Peyer's patch (tissue), 4 donors: ENCODE measurements around the gene LTA4H. TPM values are rescaled to one million over a fixed set of nuclear protein-coding genes. Genes with fewer than 3 reads are reported as not detected.

Experiments used
- DNase-seq, 3 donors: peaks; one replicate each; pipeline ENCODE4 v3.0.0-alpha.2; 2017 to 2019
- H3K27ac ChIP-seq, 4 donors: fragments of 200-600 bp; sonication (generic); one replicate each; pipeline ENCODE4 v1.5.1; 2016 to 2019
- H3K27me3 ChIP-seq, 2 donors: fragments of 200-600 bp; sonication (generic); one replicate each; pipeline ENCODE4 v1.5.1; 2019
- H3K36me3 ChIP-seq, 3 donors: fragments of 200-600 bp; sonication (generic); one replicate each; pipeline ENCODE4 v1.5.1; 2016 to 2019
- H3K4me1 ChIP-seq, 4 donors: fragments of 200-600 bp; sonication (generic); one replicate each; pipeline ENCODE4 v1.5.1; 2016 to 2019
- H3K4me3 ChIP-seq, 4 donors: fragments of 200-600 bp; sonication (generic); 1 replicate in 3 of 4; 2 replicates in 1 of 4; pipeline ENCODE4 v1.5.1; 2016 to 2019; ENCODE audit warnings: mild to moderate bottlenecking in 1 of 4
- H3K9me3 ChIP-seq, 4 donors: fragments of 200-600 bp; sonication (generic); one replicate each; pipeline ENCODE4 v1.5.1; 2016 to 2019; ENCODE audit warnings: mild to moderate bottlenecking in 1 of 4
- CTCF ChIP-seq, 6 experiments: fragments of 450-650 bp in 4 of 6; fragments of 200-600 bp in 2 of 6; sonication (generic) in 1 of 6; IDR thresholded peaks; one replicate each; pipeline ENCODE4 v1.5.1; 2017 to 2019; ENCODE audit warnings: antibody characterized with exemption in 6 of 6, mild to moderate bottlenecking in 3 of 6, moderate library complexity in 1 of 6
- POLR2A ChIP-seq, 2 donors: fragments of 450-650 bp; IDR thresholded peaks; one replicate each; pipeline ENCODE4 v1.5.1; 2017; ENCODE audit warnings: antibody characterized with exemption in 2 of 2, mild to moderate bottlenecking in 2 of 2, moderate library complexity in 2 of 2
- total RNA-seq, 4 donors: library from RNA; depleted of rRNA; stranded (reverse); fragments of >200 nt; gene quantifications; one replicate each; pipeline ENCODE4 v1.1.0, GENCODE V29; 2016

Gene LTA4H
- total RNA-seq, 4 donors from 2014 or later, result 59.6 to 80.7 (median 76.4) TPM

- H3K4me1 ChIP-seq, result no peaks in the 10 kb centered on the region
- DNase-seq, result no peak
- H3K9me3 ChIP-seq, result no peaks in the 10 kb centered on the region
- H3K36me3 ChIP-seq, result no peaks in the 10 kb centered on the region
- TF ChIP-seq POLR2A (IDR thresholded peaks at IDR 0.05) (no peak), CTCF (IDR thresholded peaks at IDR 0.05) (no peak)
- H3K27ac ChIP-seq, result no peak overlapping the region
- H3K4me3 ChIP-seq, result no peak overlapping the region
- H3K27me3 ChIP-seq, result no peaks in the 10 kb centered on the region
These were observed 18.8 kb upstream of the LTA4H start for GRCh38 chr12:96054244-96054610.

GRCh38 chr12:96053476-96054243 lies 18.3 kb upstream of the LTA4H start:
- Histone ChIP-seq H3K36me3 (no peaks in the 10 kb centered on the region), H3K4me3 (no peak overlapping the region), H3K27me3 (no peaks in the 10 kb centered on the region), H3K27ac (peak overlapping the region in 1 of 4 donors; percentile 45), H3K4me1 (no peaks in the 10 kb centered on the region), H3K9me3 (no peaks in the 10 kb centered on the region)
- TF ChIP-seq POLR2A (IDR thresholded peaks at IDR 0.05), result no peak
- no peak for TF ChIP-seq CTCF (IDR thresholded peaks at IDR 0.05)
- no peak for DNase-seq

- TF ChIP-seq POLR2A (IDR thresholded peaks at IDR 0.05) (no peak), CTCF (IDR thresholded peaks at IDR 0.05) (no peak)
- Histone ChIP-seq H3K9me3 (no peaks in the 10 kb centered on the region), H3K4me3 (no peak overlapping the region), H3K36me3 (no peaks in the 10 kb centered on the region), H3K27ac (no peak overlapping the region), H3K27me3 (no peaks in the 10 kb centered on the region), H3K4me1 (peaks cover 0 to 9% (median 4%) of the 10 kb centered on the region in 4 donors)
- no peak for DNase-seq
These were observed 16.5 kb upstream of the LTA4H start for GRCh38 chr12:96051756-96052485.

GRCh38 chr12:96050139-96050538 lies 14.8 kb upstream of the LTA4H start:
- TF ChIP-seq POLR2A (IDR thresholded peaks at IDR 0.05) (no peak), CTCF (IDR thresholded peaks at IDR 0.05) (no peak)
- no peak overlapping the region for H3K27ac ChIP-seq

GRCh38 chr12:96049101-96049500 lies 13.7 kb upstream of the LTA4H start:
- TF ChIP-seq CTCF (IDR thresholded peaks at IDR 0.05) (no peak), POLR2A (IDR thresholded peaks at IDR 0.05) (no peak)
- no peak overlapping the region for H3K27ac ChIP-seq

More at GRCh38 chr12:96050139-96050538, 14.8 kb upstream of the LTA4H start:
- Histone ChIP-seq H3K4me3 (no peak overlapping the region), H3K4me1 (peaks cover 0 to 14% (median 7%) of the 10 kb centered on the region in 4 donors), H3K36me3 (no peaks in the 10 kb centered on the region), H3K9me3 (no peaks in the 10 kb centered on the region), H3K27me3 (no peaks in the 10 kb centered on the region)
- DNase-seq, result no peak

More at GRCh38 chr12:96049101-96049500, 13.7 kb upstream of the LTA4H start:
- no peaks in the 10 kb centered on the region for H3K36me3 ChIP-seq
- peaks cover 0 to 18% (median 7%) of the 10 kb centered on the region in 4 donors for H3K4me1 ChIP-seq
- H3K9me3 ChIP-seq, result no peaks in the 10 kb centered on the region
- no peak for DNase-seq
- H3K27me3 ChIP-seq, result no peaks in the 10 kb centered on the region
- no peak overlapping the region for H3K4me3 ChIP-seq
